H1 (cell line): Measurements from ENCODE around the gene SLIT3.

Experiments
- CBX8 ChIP-seq: fragments of 300-800, 300-1000 bp; sonication (generic); IDR thresholded peaks from 2 replicates; pipeline ENCODE4 v1.7.1; 2016; ENCODE audit warnings: low read depth, low read length, borderline replicate concordance
- EP300 ChIP-seq, 2 experiments: IDR thresholded peaks; 1 replicate in 1 of 2; 2 replicates in 1 of 2; pipeline ENCODE4 v1.6.1; 2011 to 2012; ENCODE audit warnings: low read depth in 2 of 2, low read length in 2 of 2, mild to moderate bottlenecking in 2 of 2, borderline replicate concordance in 1 of 2, inconsistent platforms in 1 of 2, moderate library complexity in 1 of 2
- EZH2 ChIP-seq: fragments of 200-600 bp; sonication (generic); IDR thresholded peaks from 2 replicates; pipeline ENCODE4 v1.7.1; 2012; ENCODE audit warnings: low read depth, mild to moderate bottlenecking, moderate library complexity, low read length, inconsistent platforms; ENCODE audit not compliant: severe bottlenecking
- JUN ChIP-seq: IDR thresholded peaks from 2 replicates; pipeline ENCODE4 v1.6.1; 2011; ENCODE audit warnings: low read depth, mild to moderate bottlenecking, improper control_type of control experiment, low read length
- MAFK ChIP-seq: IDR thresholded peaks from 2 replicates; pipeline ENCODE4 v1.6.1; 2012; ENCODE audit warnings: low read depth, mild to moderate bottlenecking, improper control_type of control experiment, low read length
- PHF8 ChIP-seq: fragments of 200-600 bp; sonication (generic); conservative IDR thresholded peaks from 2 replicates; pipeline ENCODE4 v1.7.1; 2012; ENCODE audit warnings: low read depth, mild to moderate bottlenecking, inconsistent platforms, low read length, moderate library complexity
- POLR2A ChIP-seq, 2 experiments: IDR thresholded peaks; 1 replicate in 1 of 2; 2 replicates in 1 of 2; pipeline ENCODE4 v1.6.1; 2011; ENCODE audit warnings: low read depth in 2 of 2, low read length in 2 of 2, mild to moderate bottlenecking in 2 of 2; ENCODE audit errors: control extremely low read depth in 1 of 2
- RNF2 ChIP-seq: fragments of 200-900, 300-1000 bp; sonication (generic); IDR thresholded peaks from 2 replicates; pipeline ENCODE4 v1.7.1; 2016; ENCODE audit warnings: borderline replicate concordance, low read depth, mild to moderate bottlenecking, antibody characterized with exemption, low read length; ENCODE audit not compliant: poor library complexity, severe bottlenecking; ENCODE audit errors: missing control alignments
- SP2 ChIP-seq: IDR thresholded peaks from 2 replicates; pipeline ENCODE4 v1.6.1; 2012; ENCODE audit warnings: mild to moderate bottlenecking, low read length, inconsistent platforms
- SUZ12 ChIP-seq: fragments of 200-600 bp; sonication (generic); IDR thresholded peaks from 2 replicates; pipeline ENCODE4 v1.6.1; 2012; ENCODE audit warnings: mild to moderate bottlenecking, inconsistent platforms, low read length, moderate library complexity, mixed read lengths
- TF ChIP-seq, protein P1 (sequence below), 3 experiments: IDR thresholded peaks; 1 replicate in 2 of 3; 2 replicates in 1 of 3; pipeline versions ENCODE4 v1.5.1 to v1.6.1; 2011; ENCODE audit warnings: low read length in 3 of 3, mild to moderate bottlenecking in 3 of 3, inconsistent platforms in 2 of 3, low read depth in 1 of 3, moderate library complexity in 1 of 3; ENCODE audit not compliant: insufficient read depth in 1 of 3; ENCODE audit errors: control extremely low read depth in 1 of 3
- TF ChIP-seq, protein P2 (sequence below): IDR thresholded peaks from 2 replicates; pipeline ENCODE4 v1.6.1; 2011; ENCODE audit warnings: low read length, improper control_type of control experiment

DNA sequence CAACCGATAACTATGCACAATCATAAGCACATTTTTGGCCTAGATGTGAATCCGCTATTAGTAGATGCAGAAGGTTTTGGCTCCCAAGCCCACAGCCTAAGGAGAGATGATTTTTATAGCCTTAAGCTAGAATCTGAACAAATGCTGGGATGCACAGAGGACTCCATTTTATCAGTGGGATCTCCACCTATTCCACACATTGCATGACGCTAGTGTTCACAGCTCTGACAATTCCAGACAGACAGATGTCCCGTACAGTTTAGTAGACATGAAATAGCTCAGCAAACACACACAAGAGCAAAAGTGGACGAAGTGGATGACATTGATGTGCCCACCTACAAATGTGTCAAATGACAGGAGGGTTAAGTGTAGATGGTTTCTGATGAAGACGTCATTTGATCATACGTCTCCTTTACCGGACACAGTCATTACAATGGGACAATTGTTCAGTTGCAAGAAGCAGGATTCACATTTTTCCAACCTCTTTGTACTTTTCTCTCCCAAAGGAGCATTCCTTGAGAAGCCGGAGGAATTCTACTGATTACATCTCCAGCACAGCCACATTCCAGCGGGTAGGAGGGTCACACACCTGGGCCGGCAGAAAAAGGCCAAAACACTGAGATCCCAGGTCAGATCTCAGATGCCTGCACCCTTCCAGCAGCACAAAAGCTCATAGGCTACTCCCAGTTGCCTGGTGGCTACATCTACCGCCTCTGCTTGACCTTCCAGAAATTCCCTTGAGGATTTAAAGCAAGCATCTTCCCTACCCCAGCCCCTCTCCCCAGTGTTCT, 202.4 kb downstream of the SLIT3 start:
- TF ChIP-seq EZH2 (no peak), CBX8 (no peak), RNF2 (no peak), SP2 (no peak), POLR2A (IDR thresholded peaks at IDR 0.05; ENCODE audit: control extremely low read depth in 1 of 2, low read depth in 2 of 2, low read length in 2 of 2) (no peak), SUZ12 (no peak), EP300 (IDR thresholded peaks at IDR 0.05; ENCODE audit: borderline replicate concordance in 1 of 2, low read depth in 2 of 2, low read length in 2 of 2) (no peak), JUN (no peak), PHF8 (no peak), MAFK (no peak)
- TF ChIP-seq, protein P1, sequence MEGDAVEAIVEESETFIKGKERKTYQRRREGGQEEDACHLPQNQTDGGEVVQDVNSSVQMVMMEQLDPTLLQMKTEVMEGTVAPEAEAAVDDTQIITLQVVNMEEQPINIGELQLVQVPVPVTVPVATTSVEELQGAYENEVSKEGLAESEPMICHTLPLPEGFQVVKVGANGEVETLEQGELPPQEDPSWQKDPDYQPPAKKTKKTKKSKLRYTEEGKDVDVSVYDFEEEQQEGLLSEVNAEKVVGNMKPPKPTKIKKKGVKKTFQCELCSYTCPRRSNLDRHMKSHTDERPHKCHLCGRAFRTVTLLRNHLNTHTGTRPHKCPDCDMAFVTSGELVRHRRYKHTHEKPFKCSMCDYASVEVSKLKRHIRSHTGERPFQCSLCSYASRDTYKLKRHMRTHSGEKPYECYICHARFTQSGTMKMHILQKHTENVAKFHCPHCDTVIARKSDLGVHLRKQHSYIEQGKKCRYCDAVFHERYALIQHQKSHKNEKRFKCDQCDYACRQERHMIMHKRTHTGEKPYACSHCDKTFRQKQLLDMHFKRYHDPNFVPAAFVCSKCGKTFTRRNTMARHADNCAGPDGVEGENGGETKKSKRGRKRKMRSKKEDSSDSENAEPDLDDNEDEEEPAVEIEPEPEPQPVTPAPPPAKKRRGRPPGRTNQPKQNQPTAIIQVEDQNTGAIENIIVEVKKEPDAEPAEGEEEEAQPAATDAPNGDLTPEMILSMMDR (IDR thresholded peaks at IDR 0.05; ENCODE audit: control extremely low read depth in 1 of 3, insufficient read depth in 1 of 3, low read depth in 1 of 3, low read length in 3 of 3) = no peak
- TF ChIP-seq, protein P2, sequence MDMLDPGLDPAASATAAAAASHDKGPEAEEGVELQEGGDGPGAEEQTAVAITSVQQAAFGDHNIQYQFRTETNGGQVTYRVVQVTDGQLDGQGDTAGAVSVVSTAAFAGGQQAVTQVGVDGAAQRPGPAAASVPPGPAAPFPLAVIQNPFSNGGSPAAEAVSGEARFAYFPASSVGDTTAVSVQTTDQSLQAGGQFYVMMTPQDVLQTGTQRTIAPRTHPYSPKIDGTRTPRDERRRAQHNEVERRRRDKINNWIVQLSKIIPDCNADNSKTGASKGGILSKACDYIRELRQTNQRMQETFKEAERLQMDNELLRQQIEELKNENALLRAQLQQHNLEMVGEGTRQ = no peak
